DMS 273 (cell line): ENCODE measurements around the gene RTL10.

Experiments used
- DNase-seq: peaks from one replicate; lab custom pipeline; 2025; ENCODE audit not compliant: unreplicated experiment; lab: John Stamatoyannopoulos, UW

RTL10 gene

GRCh38 chr22:19811811-19812771 lies 42.6 kb downstream of the RTL10 start:
- DNase-seq: no peak

GRCh38 chr22:19811211-19811621 lies 43.5 kb downstream of the RTL10 start:
- DNase-seq: no peak

- peak; percentile 39 for DNase-seq
These were observed 44.1 kb downstream of the RTL10 start for GRCh38 chr22:19810381-19811201.

- no peak for DNase-seq
These were observed 44.9 kb downstream of the RTL10 start for GRCh38 chr22:19809741-19810140.

GRCh38 chr22:19808873-19809478 lies 45.7 kb downstream of the RTL10 start:
- no peak for DNase-seq

- no peak for DNase-seq
These were observed 46.5 kb downstream of the RTL10 start for GRCh38 chr22:19807914-19808872.

- DNase-seq: no peak
These were observed 47.3 kb downstream of the RTL10 start for GRCh38 chr22:19807161-19807913.

- peak; percentile 36 for DNase-seq
These were observed 48.2 kb downstream of the RTL10 start for GRCh38 chr22:19806213-19807160.

GRCh38 chr22:19805821-19806212 lies 48.9 kb downstream of the RTL10 start:
- DNase-seq: no peak
